Osteoblast (primary cell): ENCODE data around the gene FAM227A. TPM values are rescaled to one million over a fixed set of nuclear protein-coding genes. Genes with fewer than 3 reads are reported as not detected.
A peak's percentile ranks its signal among the peaks of the same experiment; 100 is the strongest.

ENCODE experiments used
- DNase-seq: peaks from one replicate; pipeline ENCODE4 v3.0.0; 2011; ENCODE audit warnings: low spot score, mixed read lengths; ENCODE audit not compliant: insufficient read length; ENCODE audit errors: missing footprints
- H2AFZ ChIP-seq: 2 replicates; pipeline ENCODE4 v1.6.0; 2011; ENCODE audit warnings: mild to moderate bottlenecking, low read length
- H3K27ac ChIP-seq: 2 replicates; pipeline ENCODE4 v1.5.1; 2011; ENCODE audit warnings: mild to moderate bottlenecking, low read depth, low read length, moderate library complexity
- H3K27me3 ChIP-seq: 2 replicates; pipeline ENCODE4 v1.6.0; 2012; ENCODE audit warnings: mild to moderate bottlenecking, control low read depth, inconsistent platforms, low read length, moderate library complexity; ENCODE audit not compliant: insufficient read depth
- H3K36me3 ChIP-seq: 2 replicates; pipeline ENCODE4 v1.5.1; 2011; ENCODE audit warnings: mild to moderate bottlenecking, low read length, control low read depth, moderate library complexity; ENCODE audit not compliant: insufficient read depth
- H3K4me1 ChIP-seq: 2 replicates; pipeline ENCODE4 v1.5.1; 2011; ENCODE audit warnings: mild to moderate bottlenecking, low read length, control low read depth, moderate library complexity; ENCODE audit not compliant: insufficient read depth
- H3K4me2 ChIP-seq: 2 replicates; pipeline ENCODE4 v1.6.0; 2011; ENCODE audit warnings: mild to moderate bottlenecking, low read length; ENCODE audit not compliant: insufficient read depth
- H3K4me3 ChIP-seq: fragments of 200-600 bp; sonication (generic); 3 replicates; pipeline ENCODE4 v1.5.1; 2012; ENCODE audit warnings: mild to moderate bottlenecking, low read length, inconsistent platforms; ENCODE audit not compliant: insufficient read depth
- H3K79me2 ChIP-seq: 2 replicates; pipeline ENCODE4 v1.6.0; 2012; ENCODE audit warnings: mild to moderate bottlenecking, low read length, control low read depth, inconsistent platforms; ENCODE audit not compliant: insufficient read depth
- H3K9me3 ChIP-seq: 2 replicates; pipeline ENCODE4 v1.5.1; 2011; ENCODE audit warnings: low read depth, low read length, control low read depth
- H4K20me1 ChIP-seq: 2 replicates; pipeline ENCODE4 v1.6.0; 2012; ENCODE audit warnings: mild to moderate bottlenecking, low read length, control low read depth; ENCODE audit not compliant: insufficient read depth
- total RNA-seq: library from RNA; depleted of rRNA; stranded (reverse); fragments of >200 nt; gene quantifications from 2 replicates; pipeline ENCODE4 v1.2.3, GENCODE V29; 2012
- TF ChIP-seq, protein P1 (sequence below): IDR thresholded peaks from 2 replicates; pipeline ENCODE4 v1.5.1; 2011; ENCODE audit warnings: mild to moderate bottlenecking, low read depth, low read length, moderate library complexity; ENCODE audit errors: extremely low read depth

Gene FAM227A
- total RNA-seq, 1 donor: 3.3 TPM

DNA sequence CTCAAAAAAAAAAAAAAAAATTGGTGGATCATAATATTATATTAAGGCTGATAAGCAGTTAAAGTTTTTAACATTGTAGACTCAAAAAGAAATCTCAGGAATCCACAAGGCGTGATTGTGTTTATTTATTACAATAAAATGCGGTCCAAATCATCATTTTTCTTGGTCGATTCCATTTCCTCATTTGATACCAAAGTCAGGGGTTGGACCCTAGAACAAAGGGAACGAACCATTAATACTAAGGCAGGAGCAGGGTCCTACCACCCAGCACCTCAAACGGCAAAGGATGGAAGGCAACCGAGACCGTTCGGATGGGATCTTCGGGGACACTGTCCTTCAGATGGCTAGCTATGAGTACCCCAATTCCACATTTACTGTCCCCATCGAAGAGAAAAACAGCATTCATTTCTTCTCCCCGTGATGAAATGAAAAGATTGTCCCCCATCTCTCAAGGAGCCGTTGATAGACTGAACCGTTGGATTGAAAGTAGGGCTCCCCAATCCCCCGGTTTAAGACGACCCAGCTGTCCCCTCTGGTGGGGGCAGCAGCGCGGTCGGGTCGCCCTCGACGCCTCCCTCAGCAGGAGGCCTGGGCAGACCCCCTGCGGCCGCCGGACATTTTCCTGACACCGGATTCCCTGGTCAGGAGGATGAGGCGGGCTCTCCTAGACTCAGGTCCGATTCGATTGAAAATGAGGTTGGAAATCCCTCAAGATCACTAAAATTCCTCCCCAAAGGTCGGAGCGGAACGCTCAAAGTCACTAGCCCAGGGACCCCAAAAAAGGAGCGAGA, 86.8 kb downstream of the FAM227A start:
- Histone ChIP-seq H3K79me2 (no peaks in the 10 kb centered on the region), H3K4me1 (peaks cover 17% of the 10 kb centered on the region), H3K36me3 (no peaks in the 10 kb centered on the region), H3K4me2 (peak overlapping the region; percentile 89), H3K27me3 (no peaks in the 10 kb centered on the region), H3K9me3 (no peaks in the 10 kb centered on the region), H2AFZ (peak overlapping the region; percentile 90), H4K20me1 (no peaks in the 10 kb centered on the region), H3K4me3 (peak overlapping the region; percentile 78), H3K27ac (no peak overlapping the region)
- peak; percentile 59 for DNase-seq
- TF ChIP-seq, protein P1, sequence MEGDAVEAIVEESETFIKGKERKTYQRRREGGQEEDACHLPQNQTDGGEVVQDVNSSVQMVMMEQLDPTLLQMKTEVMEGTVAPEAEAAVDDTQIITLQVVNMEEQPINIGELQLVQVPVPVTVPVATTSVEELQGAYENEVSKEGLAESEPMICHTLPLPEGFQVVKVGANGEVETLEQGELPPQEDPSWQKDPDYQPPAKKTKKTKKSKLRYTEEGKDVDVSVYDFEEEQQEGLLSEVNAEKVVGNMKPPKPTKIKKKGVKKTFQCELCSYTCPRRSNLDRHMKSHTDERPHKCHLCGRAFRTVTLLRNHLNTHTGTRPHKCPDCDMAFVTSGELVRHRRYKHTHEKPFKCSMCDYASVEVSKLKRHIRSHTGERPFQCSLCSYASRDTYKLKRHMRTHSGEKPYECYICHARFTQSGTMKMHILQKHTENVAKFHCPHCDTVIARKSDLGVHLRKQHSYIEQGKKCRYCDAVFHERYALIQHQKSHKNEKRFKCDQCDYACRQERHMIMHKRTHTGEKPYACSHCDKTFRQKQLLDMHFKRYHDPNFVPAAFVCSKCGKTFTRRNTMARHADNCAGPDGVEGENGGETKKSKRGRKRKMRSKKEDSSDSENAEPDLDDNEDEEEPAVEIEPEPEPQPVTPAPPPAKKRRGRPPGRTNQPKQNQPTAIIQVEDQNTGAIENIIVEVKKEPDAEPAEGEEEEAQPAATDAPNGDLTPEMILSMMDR: no peak

DNA sequence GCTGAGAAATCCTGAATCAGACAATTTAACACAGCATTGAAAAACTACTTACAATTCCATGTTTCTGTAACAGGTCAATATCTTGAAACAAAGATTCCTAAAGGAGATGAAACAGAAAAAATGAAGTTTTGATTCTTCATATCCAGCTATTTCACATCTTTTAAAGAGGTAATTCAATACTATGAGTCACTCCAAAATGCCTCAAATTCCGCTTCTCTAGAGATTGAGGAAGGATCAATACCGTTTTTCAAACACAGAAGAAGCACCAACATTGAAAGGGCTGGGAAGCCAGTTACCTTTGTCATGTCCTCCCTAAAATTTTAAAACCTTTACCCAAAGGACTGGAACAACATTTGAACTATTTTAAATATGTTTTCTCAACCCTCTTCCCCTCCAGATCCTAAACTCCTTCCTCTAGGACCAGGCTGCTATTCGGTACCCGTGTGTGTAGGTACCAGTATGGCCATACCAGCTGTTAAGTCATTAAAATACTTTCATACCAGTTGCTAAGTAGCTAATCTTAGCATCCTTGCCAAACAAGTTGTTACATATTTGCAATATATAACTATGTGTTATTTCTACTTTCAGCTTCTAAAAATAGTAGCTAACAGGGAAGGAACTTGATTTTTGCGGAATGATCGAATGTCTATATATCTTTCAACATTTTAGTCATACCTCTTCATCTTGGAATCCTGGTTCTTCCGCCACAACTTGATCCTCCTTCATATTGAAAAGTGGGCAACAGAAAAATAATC, 88.5 kb downstream of the FAM227A start:
- H3K4me2 ChIP-seq: no peak overlapping the region
- DNase-seq: peak; percentile 35

DNA sequence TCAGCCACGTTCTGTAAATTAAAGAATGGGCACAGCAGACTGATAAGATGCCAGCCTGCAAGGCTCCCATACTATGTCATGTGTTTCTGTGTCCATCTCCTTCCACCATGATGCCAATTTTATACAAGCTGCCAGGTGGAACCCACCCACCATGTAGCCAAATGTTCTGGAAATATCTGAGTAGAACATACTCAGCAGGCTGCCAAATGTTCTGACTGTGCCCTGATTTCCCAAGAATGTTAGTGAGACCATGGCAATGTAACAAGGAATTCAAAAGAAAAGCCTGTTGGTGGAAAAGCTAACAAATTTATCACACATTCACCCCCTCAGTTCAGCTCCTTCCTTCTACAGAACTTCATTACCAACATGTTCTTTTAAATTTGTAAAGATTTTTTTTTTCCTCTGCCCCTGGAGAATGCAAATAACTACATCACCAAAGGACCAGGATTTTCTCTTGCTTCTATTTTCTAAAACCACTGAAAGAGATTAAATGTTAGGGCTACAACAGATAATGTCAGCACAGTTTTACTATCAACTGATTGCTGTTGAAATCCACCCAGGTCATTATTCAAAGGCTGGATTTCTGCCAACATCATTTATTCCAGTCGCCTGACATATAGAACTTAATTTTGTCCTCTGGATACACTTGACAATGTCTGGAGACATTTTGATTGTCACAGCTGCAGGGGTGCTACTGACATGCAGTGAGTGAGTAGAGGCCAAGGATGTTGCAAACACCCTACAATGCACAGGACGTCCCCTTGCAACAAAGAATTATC, 89.3 kb downstream of the FAM227A start:
- no peaks in the 10 kb centered on the region for H3K9me3 ChIP-seq
- no peak overlapping the region for H3K4me2 ChIP-seq
- TF ChIP-seq, protein P1: no peak
- H3K36me3 ChIP-seq: no peaks in the 10 kb centered on the region
- peaks cover 17% of the 10 kb centered on the region for H3K4me1 ChIP-seq
- no peaks in the 10 kb centered on the region for H3K79me2 ChIP-seq
- H2AFZ ChIP-seq: no peak overlapping the region
- no peaks in the 10 kb centered on the region for H4K20me1 ChIP-seq
- no peak overlapping the region for H3K4me3 ChIP-seq
- DNase-seq: peak; percentile 57
- no peak overlapping the region for H3K27ac ChIP-seq
- H3K27me3 ChIP-seq: no peaks in the 10 kb centered on the region

More for the DNA sequence above, 88.5 kb downstream of the FAM227A start:
- Histone ChIP-seq H3K36me3 (no peaks in the 10 kb centered on the region), H3K79me2 (no peaks in the 10 kb centered on the region), H4K20me1 (no peaks in the 10 kb centered on the region), H2AFZ (no peak overlapping the region), H3K9me3 (no peaks in the 10 kb centered on the region), H3K27ac (no peak overlapping the region), H3K4me3 (no peak overlapping the region), H3K27me3 (no peaks in the 10 kb centered on the region), H3K4me1 (peaks cover 17% of the 10 kb centered on the region)
- TF ChIP-seq, protein P1: no peak
